ENCODE data around the gene HVCN1.

Gene HVCN1

GRCh38 chr12:110699591-110700445 lies 10.9 kb upstream of the HVCN1 start:
- DNase-seq (ENCODE audit: low spot score) = no peak

DNA sequence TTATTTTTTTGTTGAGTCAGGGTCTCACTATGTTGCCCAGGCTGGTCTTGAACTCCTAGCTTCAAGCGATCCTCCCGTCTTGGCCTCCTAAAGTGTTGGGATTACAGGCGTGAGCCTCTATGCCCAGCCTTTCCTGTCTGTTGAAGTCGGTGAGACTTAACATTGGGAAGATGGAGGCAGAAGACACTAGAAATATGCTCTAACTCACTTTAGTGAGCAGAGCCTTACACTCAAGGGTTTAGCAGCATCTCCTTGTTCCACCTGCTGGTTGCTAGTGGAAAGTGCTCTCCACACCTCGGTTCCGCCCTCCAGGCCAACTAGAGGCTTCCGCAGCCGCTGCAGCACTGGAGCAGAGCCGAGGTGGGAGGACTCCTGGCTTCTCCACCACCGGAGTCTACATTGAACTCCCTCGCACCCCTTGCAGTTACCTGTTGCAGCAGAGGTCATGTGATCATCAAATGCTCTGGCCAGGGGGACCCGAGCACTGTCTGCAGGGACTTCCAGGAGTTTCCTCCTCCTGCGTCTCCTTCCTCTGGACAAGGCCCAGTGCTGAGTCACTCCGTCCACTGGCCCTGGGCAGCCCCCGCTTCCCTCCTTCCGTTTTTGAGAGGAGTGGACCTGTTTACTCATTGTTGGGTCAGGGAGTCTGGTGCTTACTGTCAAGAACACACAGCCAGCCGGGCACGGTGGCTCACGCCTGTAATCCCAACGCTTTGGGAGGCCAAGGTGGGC lies 9.4 kb upstream of the HVCN1 start:
- peak; percentile 79 for DNase-seq (ENCODE audit: low spot score)

DNA sequence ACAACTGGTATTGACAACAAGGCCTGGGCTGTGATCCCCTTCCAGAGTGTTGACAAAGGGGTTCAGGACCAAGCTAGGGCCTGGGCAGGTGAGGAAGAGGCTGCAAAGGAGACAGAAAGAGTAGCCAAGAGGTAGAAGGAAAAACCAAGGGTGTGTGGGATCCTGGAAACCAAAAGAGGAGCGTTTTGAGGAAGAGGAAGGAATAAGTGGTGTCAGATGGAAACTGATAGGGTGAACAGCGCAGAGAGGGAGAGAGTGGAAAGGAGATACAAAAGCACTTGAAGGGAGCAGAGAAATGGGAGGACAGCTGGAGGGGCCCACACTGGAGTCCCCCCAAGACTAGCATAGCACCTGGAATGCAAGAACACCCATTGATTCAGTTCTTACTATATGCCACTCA lies 8.3 kb upstream of the HVCN1 start:
- no peak for DNase-seq (ENCODE audit: low spot score)

DNA sequence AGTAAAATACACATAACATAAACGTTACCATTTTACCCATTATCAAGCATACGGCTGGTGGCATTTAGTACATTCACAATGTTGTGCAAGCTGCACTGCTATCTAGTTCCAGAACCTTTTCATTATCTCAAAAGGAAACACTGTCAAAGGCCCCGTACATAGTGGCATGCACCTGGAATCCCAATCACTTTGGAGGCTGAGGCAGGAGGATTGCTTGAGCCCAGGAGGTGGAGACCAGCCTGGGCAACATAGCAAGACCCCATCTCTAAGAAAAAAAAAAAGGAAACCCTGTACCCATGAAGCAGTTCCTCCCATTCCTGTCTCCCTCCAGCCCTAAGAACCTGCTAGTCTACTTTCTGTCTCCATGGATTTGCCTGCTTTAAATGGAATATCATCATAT lies 7.4 kb upstream of the HVCN1 start:
- no peak for DNase-seq (ENCODE audit: low spot score)

DNA sequence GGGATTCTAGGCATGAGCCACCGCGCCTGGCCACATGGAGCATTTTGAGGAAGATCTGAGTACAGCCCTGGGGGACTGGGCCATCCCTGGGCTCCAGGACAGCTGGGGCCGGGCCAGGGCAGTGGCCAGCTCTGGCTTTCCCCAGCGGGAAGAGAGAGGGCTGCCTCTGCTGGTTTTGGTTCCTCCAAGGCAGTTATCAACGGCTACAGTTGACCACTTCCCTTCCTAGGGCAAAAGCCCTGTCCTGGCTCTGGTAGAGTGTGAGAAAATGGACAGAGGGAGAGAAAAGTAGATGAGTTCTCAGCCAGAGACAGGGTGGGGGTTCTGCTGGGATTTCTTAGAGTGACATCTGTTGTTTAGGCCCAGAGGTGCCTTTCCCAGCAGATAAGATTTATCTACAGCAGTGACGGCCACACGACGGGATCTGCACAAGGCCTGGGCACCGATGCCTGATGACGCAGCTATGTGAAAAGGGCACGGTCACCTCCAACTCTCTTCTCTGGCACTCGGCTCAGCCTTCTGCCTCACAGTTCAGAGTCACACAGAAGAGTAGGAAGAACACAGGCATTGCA lies 5.5 kb upstream of the HVCN1 start:
- DNase-seq (ENCODE audit: low spot score) = no peak

DNA sequence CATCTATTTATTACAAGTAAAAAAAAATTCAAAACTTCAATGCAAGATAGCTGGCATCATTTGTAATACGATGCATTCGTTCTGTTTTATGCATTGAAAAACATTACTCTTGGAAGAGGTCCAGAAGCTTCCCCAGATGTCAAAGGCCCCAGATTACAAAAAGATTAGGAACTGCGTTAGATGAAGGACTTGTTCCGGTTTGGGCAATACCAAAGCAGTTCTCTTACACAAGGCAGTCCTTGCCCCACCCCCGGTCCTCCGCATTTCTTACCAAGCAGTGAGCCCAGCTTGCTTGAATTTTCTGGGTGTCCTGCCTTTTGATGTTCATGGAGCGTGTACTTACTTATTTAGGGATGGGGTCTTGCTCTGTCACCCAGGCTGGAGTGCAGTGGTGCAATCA lies 4.8 kb upstream of the HVCN1 start:
- no peak for DNase-seq (ENCODE audit: low spot score)

- DNase-seq (ENCODE audit: low spot score) = no peak
These were observed 1.2 kb upstream of the HVCN1 start for GRCh38 chr12:110690127-110690430.

GRCh38 chr12:110689281-110690126 lies 589 bp upstream of the HVCN1 start:
- peak; percentile 74 for DNase-seq (ENCODE audit: low spot score)

DNA sequence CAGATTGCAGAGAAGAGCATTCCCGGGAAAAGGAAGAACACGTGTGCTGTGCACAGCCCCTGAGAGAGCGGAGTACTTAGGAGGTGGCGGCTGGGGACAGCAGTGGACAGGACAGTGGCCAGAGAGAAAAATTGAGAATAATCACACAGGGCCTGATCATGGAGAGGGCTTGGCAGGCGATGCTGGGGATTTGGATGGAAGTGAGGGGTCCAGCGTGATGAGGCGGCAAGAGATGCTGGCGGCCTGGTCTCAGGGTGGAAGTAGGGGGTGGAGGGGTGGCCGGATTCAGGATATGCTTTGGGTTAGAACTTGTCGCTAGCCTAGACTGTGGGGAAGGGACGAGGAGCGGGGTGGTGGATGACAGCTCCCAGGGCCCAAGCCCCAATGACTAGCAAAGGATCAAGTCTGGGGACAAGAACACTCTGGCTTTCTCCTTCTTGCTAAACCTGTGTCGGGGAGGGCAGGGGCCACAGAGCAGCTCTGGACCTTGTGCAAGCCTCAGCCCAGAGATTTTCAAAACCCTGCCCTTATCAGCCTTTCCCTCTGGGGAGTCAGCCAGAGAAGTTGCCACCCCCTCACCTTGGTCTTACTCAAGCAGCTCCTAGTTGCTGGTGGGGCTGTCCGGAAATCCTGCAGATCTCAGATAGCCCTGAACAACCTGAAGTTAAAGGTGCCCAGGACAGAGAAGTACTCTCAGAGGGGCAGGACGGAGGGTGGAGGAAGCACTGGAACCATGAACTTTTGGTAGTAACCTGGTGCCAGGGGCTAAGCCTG lies 1.3 kb downstream of the HVCN1 start:
- no peak for DNase-seq (ENCODE audit: low spot score)

- peak; percentile 56 for DNase-seq (ENCODE audit: low spot score)
These were observed 2.5 kb downstream of the HVCN1 start for GRCh38 chr12:110686294-110686903.

GRCh38 chr12:110684312-110684836 lies 4.5 kb downstream of the HVCN1 start:
- no peak for DNase-seq (ENCODE audit: low spot score)

GRCh38 chr12:110683888-110684287 lies 5.0 kb downstream of the HVCN1 start:
- DNase-seq (ENCODE audit: low spot score) = no peak

GRCh38 chr12:110680032-110680431 lies 8.9 kb downstream of the HVCN1 start:
- DNase-seq (ENCODE audit: low spot score) = no peak

- no peak for DNase-seq (ENCODE audit: low spot score)
These were observed 9.7 kb downstream of the HVCN1 start for GRCh38 chr12:110679201-110679600.

- no peak for DNase-seq (ENCODE audit: low spot score)
These were observed 10.9 kb downstream of the HVCN1 start for GRCh38 chr12:110677982-110678381.

GRCh38 chr12:110677206-110677911 lies 11.6 kb downstream of the HVCN1 start:
- DNase-seq (ENCODE audit: low spot score) = peak; percentile 76

- no peak for DNase-seq (ENCODE audit: low spot score)
These were observed 12.7 kb downstream of the HVCN1 start for GRCh38 chr12:110676171-110676570.

DNA sequence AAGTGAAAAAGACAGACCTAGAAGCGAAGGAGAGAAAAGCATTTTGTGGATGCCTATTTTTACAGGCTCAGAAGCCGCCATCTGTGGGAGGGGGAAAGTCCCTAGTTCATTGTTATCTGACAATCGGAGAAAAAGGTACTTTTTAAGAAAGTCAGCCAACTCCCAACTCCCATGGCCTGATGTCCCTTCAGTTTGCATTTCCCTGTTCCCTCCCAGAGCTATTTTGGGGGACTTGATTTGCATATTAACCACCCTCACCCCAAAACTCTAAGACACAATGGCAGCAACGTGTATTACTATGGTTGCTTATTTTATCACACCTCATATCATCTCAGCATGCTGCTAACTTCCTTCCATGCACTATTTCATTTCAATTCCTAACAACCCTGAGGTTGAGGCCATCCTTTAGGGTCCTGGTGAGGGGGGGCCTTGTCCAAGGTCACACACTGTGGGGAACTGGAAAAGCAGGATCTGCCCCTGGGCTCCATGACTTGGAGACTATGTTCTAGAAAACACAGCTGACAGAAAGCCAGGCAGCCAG lies 18.7 kb downstream of the HVCN1 start:
- DNase-seq (ENCODE audit: low spot score) = no peak

GRCh38 chr12:110669193-110669502 lies 19.8 kb downstream of the HVCN1 start:
- DNase-seq (ENCODE audit: low spot score) = peak; percentile 69

Data from germinal center (tissue), 1 donor.